ENCODE results near the gene RPL41. TPM values are rescaled to one million over a fixed set of nuclear protein-coding genes. Genes with fewer than 3 reads are reported as not detected.

The RPL41 gene
- polyA plus RNA-seq, 1 experiment: 7,461 TPM

DNA sequence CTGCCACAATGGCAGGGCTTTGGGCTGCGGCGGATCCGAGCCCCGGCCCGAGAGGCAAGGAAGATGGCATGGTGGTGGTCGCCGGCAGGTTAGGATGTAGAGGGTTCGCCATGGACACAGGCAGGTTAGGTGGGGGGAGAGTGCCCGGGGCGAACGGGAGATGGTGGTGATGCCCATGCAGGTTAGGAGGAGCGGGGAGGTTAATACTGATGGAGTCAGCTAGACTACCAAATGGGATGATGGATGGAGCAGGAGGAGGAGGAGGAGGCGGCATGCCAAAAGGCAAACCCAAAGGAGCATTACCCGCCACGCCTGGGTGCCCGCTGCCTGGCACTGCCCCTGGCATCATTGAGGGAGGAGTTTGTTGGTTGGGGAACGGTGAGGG, 47.9 kb downstream of the RPL41 start:
- TF ChIP-seq, protein P1, sequence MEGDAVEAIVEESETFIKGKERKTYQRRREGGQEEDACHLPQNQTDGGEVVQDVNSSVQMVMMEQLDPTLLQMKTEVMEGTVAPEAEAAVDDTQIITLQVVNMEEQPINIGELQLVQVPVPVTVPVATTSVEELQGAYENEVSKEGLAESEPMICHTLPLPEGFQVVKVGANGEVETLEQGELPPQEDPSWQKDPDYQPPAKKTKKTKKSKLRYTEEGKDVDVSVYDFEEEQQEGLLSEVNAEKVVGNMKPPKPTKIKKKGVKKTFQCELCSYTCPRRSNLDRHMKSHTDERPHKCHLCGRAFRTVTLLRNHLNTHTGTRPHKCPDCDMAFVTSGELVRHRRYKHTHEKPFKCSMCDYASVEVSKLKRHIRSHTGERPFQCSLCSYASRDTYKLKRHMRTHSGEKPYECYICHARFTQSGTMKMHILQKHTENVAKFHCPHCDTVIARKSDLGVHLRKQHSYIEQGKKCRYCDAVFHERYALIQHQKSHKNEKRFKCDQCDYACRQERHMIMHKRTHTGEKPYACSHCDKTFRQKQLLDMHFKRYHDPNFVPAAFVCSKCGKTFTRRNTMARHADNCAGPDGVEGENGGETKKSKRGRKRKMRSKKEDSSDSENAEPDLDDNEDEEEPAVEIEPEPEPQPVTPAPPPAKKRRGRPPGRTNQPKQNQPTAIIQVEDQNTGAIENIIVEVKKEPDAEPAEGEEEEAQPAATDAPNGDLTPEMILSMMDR (IDR thresholded peaks at IDR 0.05; ENCODE audit: low read depth, low read length): no peak
- no peak for DNase-seq (ENCODE audit: low read depth, low spot score)
- no peaks in the 10 kb centered on the region for H3K9me3 ChIP-seq (ENCODE audit: control insufficient read depth, insufficient read depth, low read length)
- no peaks in the 10 kb centered on the region for H3K27me3 ChIP-seq (ENCODE audit: control insufficient read depth, insufficient read depth, low read length)
- H3K27ac ChIP-seq (ENCODE audit: low read depth, low read length): no peak overlapping the region
- CTCF ChIA-PET: interaction anchor here (1.8 kb wide), 1 partner anchor 13 kb away, joined by 4 read pairs; no protein-coding TSS in a partner anchor
- H3K4me3 ChIP-seq (ENCODE audit: low read depth, low read length): no peak overlapping the region
- POLR2A ChIA-PET: interaction anchor here (0.7 to 1.7 kb wide), 4 partner anchors 37 to 289 kb away, joined by 3 to 4 read pairs (median 3); partner anchors contain the start of gene ESYT1

DNA sequence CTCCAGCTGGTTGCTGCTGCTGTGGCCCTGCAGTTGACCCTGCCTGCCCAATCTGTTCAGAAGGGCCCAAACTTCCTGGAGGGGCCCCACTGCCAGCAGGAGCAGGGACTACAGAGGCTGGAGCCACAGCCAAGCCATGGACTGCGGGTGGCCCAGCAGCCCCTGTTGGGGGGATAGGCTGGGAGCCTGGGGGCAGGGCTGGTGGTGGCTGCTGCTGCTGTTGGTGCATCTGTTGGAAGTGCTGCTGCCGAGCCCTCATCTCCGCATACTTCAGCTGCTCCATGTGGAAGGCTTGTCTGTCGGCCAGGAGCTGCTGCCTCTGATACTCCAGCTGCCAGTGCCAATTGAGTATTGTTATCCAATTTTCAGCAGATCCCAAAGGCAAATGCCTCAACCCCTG, 48.9 kb downstream of the RPL41 start:
- no peaks in the 10 kb centered on the region for H3K9me3 ChIP-seq (ENCODE audit: control insufficient read depth, insufficient read depth, low read length)
- ChIA-PET CTCF (interaction anchor here (0.6 kb wide), 1 partner anchor 1618 kb away, joined by 3 read pairs; no protein-coding TSS in a partner anchor), POLR2A (interaction anchor here (0.8 to 1.0 kb wide), 5 partner anchors 37 to 47 kb away, joined by 3 to 5 read pairs (median 4); partner anchors contain the start of genes ESYT1 and ZC3H10)
- no peak overlapping the region for H3K4me3 ChIP-seq (ENCODE audit: low read depth, low read length)
- DNase-seq (ENCODE audit: low read depth, low spot score): no peak
- H3K27me3 ChIP-seq (ENCODE audit: control insufficient read depth, insufficient read depth, low read length): no peaks in the 10 kb centered on the region
- TF ChIP-seq, protein P1 (IDR thresholded peaks at IDR 0.05; ENCODE audit: low read depth, low read length): no peak
- no peak overlapping the region for H3K27ac ChIP-seq (ENCODE audit: low read depth, low read length)

Other genes with a start within 250 kb of the RPL41 start
- 34.9 and 35.3 TPM in 2 replicates for gene PYM1, start 188.7 kb upstream of the RPL41 start, polyA plus RNA-seq (2011; rRNA removed)
- gene DGKA, start 185.5 kb upstream of the RPL41 start, polyA plus RNA-seq (2011; rRNA removed): 53.6 and 59.7 TPM in 2 replicates
- gene PMEL, start 150.6 kb upstream of the RPL41 start, polyA plus RNA-seq (2011; rRNA removed): 1.6 and 2.2 TPM in 2 replicates
- gene CDK2, start 149.8 kb upstream of the RPL41 start, polyA plus RNA-seq (2011; rRNA removed): 30.6 and 38.8 TPM in 2 replicates
- gene RAB5B, start 142.6 kb upstream of the RPL41 start, polyA plus RNA-seq (2011; rRNA removed): 136 and 157 TPM in 2 replicates
- gene SUOX, start 119.4 kb upstream of the RPL41 start, polyA plus RNA-seq (2011; rRNA removed): 21.0 and 22.8 TPM in 2 replicates
- gene IKZF4, start 95.6 kb upstream of the RPL41 start, polyA plus RNA-seq (2011; rRNA removed): 3.9 and 4.7 TPM in 2 replicates
- gene RPS26, start 74.7 kb upstream of the RPL41 start, polyA plus RNA-seq (2011; rRNA removed): 348 and 382 TPM in 2 replicates
- 1.7 and 2.1 TPM in 2 replicates for gene ERBB3, start 36.5 kb upstream of the RPL41 start, polyA plus RNA-seq (2011; rRNA removed)
- gene PA2G4, start 12.1 kb upstream of the RPL41 start, polyA plus RNA-seq (2011; rRNA removed): 169 and 223 TPM in 2 replicates
- gene ZC3H10, start 1.6 kb downstream of the RPL41 start, polyA plus RNA-seq (2011; rRNA removed): 1.5 and 1.9 TPM in 2 replicates
- 127 and 140 TPM in 2 replicates for gene ESYT1, start 11.6 kb downstream of the RPL41 start, polyA plus RNA-seq (2011; rRNA removed)
- 118 and 124 TPM in 2 replicates for gene MYL6B, start 36.0 kb downstream of the RPL41 start, polyA plus RNA-seq (2011; rRNA removed)
- gene MYL6, start 41.7 kb downstream of the RPL41 start, polyA plus RNA-seq (2011; rRNA removed): 5,661 and 5,957 TPM in 2 replicates
- 90.2 and 101 TPM in 2 replicates for gene SMARCC2, start 72.8 kb downstream of the RPL41 start, polyA plus RNA-seq (2011; rRNA removed)
- 97.2 and 123 TPM in 2 replicates for gene RNF41, start 105.3 kb downstream of the RPL41 start, polyA plus RNA-seq (2011; rRNA removed)
- gene NABP2, start 107.7 kb downstream of the RPL41 start, polyA plus RNA-seq (2011; rRNA removed): 46.9 and 52.5 TPM in 2 replicates
- gene SLC39A5, start 113.4 kb downstream of the RPL41 start, polyA plus RNA-seq (2011; rRNA removed): not detected in 2 replicates
- 16.0 and 20.2 TPM in 2 replicates for gene ANKRD52, start 141.8 kb downstream of the RPL41 start, polyA plus RNA-seq (2011; rRNA removed)
- 12.1 and 15.6 TPM in 2 replicates for gene COQ10A, start 150.3 kb downstream of the RPL41 start, polyA plus RNA-seq (2011; rRNA removed)
- 167 and 173 TPM in 2 replicates for gene CS, start 183.7 kb downstream of the RPL41 start, polyA plus RNA-seq (2011; rRNA removed)
- gene CNPY2, start 199.4 kb downstream of the RPL41 start, polyA plus RNA-seq (2011; rRNA removed): 186 and 194 TPM in 2 replicates
- gene PAN2, start 217.4 kb downstream of the RPL41 start, polyA plus RNA-seq (2011; rRNA removed): 18.5 and 22.2 TPM in 2 replicates
- gene IL23A, start 222.3 kb downstream of the RPL41 start, polyA plus RNA-seq (2011; rRNA removed): 0.19 TPM in 1 of 2 replicates, not detected in the other
- gene STAT2, start 243.5 kb downstream of the RPL41 start, polyA plus RNA-seq (2011; rRNA removed): 179 and 193 TPM in 2 replicates
- not detected in 2 replicates for gene APOF, start 246.2 kb downstream of the RPL41 start, polyA plus RNA-seq (2011; rRNA removed)

Measured in AG04450 (cell line).